Measurements from ENCODE around the gene TBL3.
A peak's percentile ranks its signal among the peaks of the same experiment; 100 is the strongest.

The TBL3 gene

GRCh38 chr16:1964506-1965395, 7.1 kb upstream of the TBL3 start, which contains the start of gene RPS2 (continued):
- TF ChIP-seq ZNF398 (tag by site-specific recombination; IDR thresholded peaks at IDR 0.05) = no peak
- no peak for TF ChIP-seq ZBTB1 (tag by site-specific recombination; IDR thresholded peaks at IDR 0.05)
- peak; percentile 95 for TF ChIP-seq ZNF335 (tag by site-specific recombination; conservative IDR thresholded peaks at IDR 0.05)
- TF ChIP-seq ZNF837 (tag by site-specific recombination; IDR thresholded peaks at IDR 0.05) = no peak
- 0 out of 2 replicates have a peak, but pooled peaks have one; percentile 43 for TF ChIP-seq ZNF148 (tag by site-specific recombination; IDR thresholded peaks at IDR 0.05; ENCODE audit: borderline replicate concordance)
- TF ChIP-seq ZNF394 (tag by site-specific recombination; IDR thresholded peaks at IDR 0.05; ENCODE audit: borderline replicate concordance) = peak; percentile 75
- TF ChIP-seq PRDM2 (tag by site-specific recombination; IDR thresholded peaks at IDR 0.05; ENCODE audit: borderline replicate concordance) = no peak
- no peak for TF ChIP-seq FEZF1 (tag by site-specific recombination; IDR thresholded peaks at IDR 0.05)
- TF ChIP-seq PBX3 (CRISPR knock-in tag; IDR thresholded peaks at IDR 0.05) = 0 out of 2 replicates have a peak, but pooled peaks have one; percentile 51
- no peak for TF ChIP-seq ZNF10 (tag by site-specific recombination; IDR thresholded peaks at IDR 0.05)
- peak; percentile 63 for TF ChIP-seq ZBTB48 (tag by site-specific recombination; IDR thresholded peaks at IDR 0.05)
- peak; percentile 22; the same call in 1 of the 2 replicates for TF ChIP-seq ZNF664 (tag by site-specific recombination; IDR thresholded peaks at IDR 0.05)
- peak; percentile 85 for TF ChIP-seq ZNF501 (tag by site-specific recombination; IDR thresholded peaks at IDR 0.05)
- TF ChIP-seq ZNF391 (tag by site-specific recombination; IDR thresholded peaks at IDR 0.05; ENCODE audit: borderline replicate concordance, low read depth) = peak; percentile 83; the same call in 1 of the 2 replicates
- peak; percentile 10; the same call in 1 of the 2 replicates for TF ChIP-seq ZNF449 (tag by site-specific recombination; IDR thresholded peaks at IDR 0.05)
- 0 out of 2 replicates have a peak, but pooled peaks have one; percentile 12 for TF ChIP-seq ZNF18 (tag by site-specific recombination; IDR thresholded peaks at IDR 0.05)
- TF ChIP-seq KLF10 (tag by site-specific recombination; IDR thresholded peaks at IDR 0.05) = peak; percentile 88; the same call in 1 of the 2 replicates
- TF ChIP-seq ZNF175 (tag by site-specific recombination; IDR thresholded peaks at IDR 0.05) = no peak
- no peak for TF ChIP-seq ZNF23 (tag by site-specific recombination; IDR thresholded peaks at IDR 0.05; ENCODE audit: borderline replicate concordance)
- TF ChIP-seq ZNF624 (tag by site-specific recombination; IDR thresholded peaks at IDR 0.05) = no peak
- TF ChIP-seq ZNF660 (tag by site-specific recombination; IDR thresholded peaks at IDR 0.05) = peak; percentile 95
- TF ChIP-seq KLF8 (tag by site-specific recombination; IDR thresholded peaks at IDR 0.05) = peak; percentile 88
- no peak for TF ChIP-seq MYNN (tag by site-specific recombination; IDR thresholded peaks at IDR 0.05; ENCODE audit: borderline replicate concordance)
- no peak for TF ChIP-seq TRIM28 (IDR thresholded peaks at IDR 0.05; ENCODE audit: borderline replicate concordance, low read length)

Measured in HEK293 (cell line).